Thymus (tissue), 11 donors: Measurements from ENCODE around the gene LLGL1. TPM values are rescaled to one million over a fixed set of nuclear protein-coding genes. Genes with fewer than 3 reads are reported as not detected.

Experiments used
- DNase-seq, 9 donors: peaks; one replicate each; pipeline ENCODE4 v3.0.0-alpha.2; 2013; ENCODE audit warnings: low spot score in 9 of 9, low read depth in 6 of 9, missing footprints in 1 of 9
- H3K27ac ChIP-seq, 2 donors: one replicate each; pipeline ENCODE4 v1.5.1; 2013; ENCODE audit warnings: control low read depth in 1 of 2, low read depth in 1 of 2, low read length in 1 of 2, mild to moderate bottlenecking in 1 of 2, moderate library complexity in 1 of 2
- H3K27me3 ChIP-seq, 2 donors: one replicate each; pipeline ENCODE4 v1.5.1; 2013; ENCODE audit warnings: low read length in 1 of 2; ENCODE audit not compliant: control insufficient read depth in 2 of 2, insufficient read depth in 1 of 2
- H3K36me3 ChIP-seq, 2 donors: one replicate each; pipeline ENCODE4 v1.5.1; 2013; ENCODE audit warnings: low read length in 1 of 2, mild to moderate bottlenecking in 1 of 2, moderate library complexity in 1 of 2; ENCODE audit not compliant: control insufficient read depth in 2 of 2, insufficient read depth in 2 of 2
- H3K4me1 ChIP-seq, 2 donors: one replicate each; pipeline ENCODE4 v1.5.1; 2013; ENCODE audit warnings: low read length in 2 of 2; ENCODE audit not compliant: control insufficient read depth in 2 of 2, insufficient read depth in 2 of 2
- H3K4me3 ChIP-seq, 2 donors: one replicate each; pipeline ENCODE4 v1.5.1; 2013; ENCODE audit warnings: low read length in 2 of 2, control low read depth in 1 of 2, mild to moderate bottlenecking in 1 of 2
- H3K9me3 ChIP-seq, 2 donors: one replicate each; pipeline ENCODE4 v1.5.1; 2013; ENCODE audit warnings: low read length in 1 of 2, mild to moderate bottlenecking in 1 of 2; ENCODE audit not compliant: control insufficient read depth in 2 of 2, insufficient read depth in 1 of 2
- WGBS: extraction: QIAGEN DNeasy Blood & Tissue Kit; methylation state at CpG from one replicate; pipeline ENCODE4 v1.1.7; 2013; 5-methylcytosine and 5-hydroxymethylcytosine counted together
- polyA plus RNA-seq: library from polyadenylated mRNA; stranded (reverse); fragments of 200-250 nt; gene quantifications from one replicate; pipeline ENCODE4 v1.2.3, GENCODE V29; 2013
- total RNA-seq: library from RNA; stranded (reverse); fragments of 120-200 nt; gene quantifications from one replicate; pipeline ENCODE4 v1.2.4, GENCODE V29; 2013
- donor health status: healthy.

The LLGL1 gene
- total and polyA plus RNA-seq, 2 donors, result 8.0 to 8.3 TPM

DNA sequence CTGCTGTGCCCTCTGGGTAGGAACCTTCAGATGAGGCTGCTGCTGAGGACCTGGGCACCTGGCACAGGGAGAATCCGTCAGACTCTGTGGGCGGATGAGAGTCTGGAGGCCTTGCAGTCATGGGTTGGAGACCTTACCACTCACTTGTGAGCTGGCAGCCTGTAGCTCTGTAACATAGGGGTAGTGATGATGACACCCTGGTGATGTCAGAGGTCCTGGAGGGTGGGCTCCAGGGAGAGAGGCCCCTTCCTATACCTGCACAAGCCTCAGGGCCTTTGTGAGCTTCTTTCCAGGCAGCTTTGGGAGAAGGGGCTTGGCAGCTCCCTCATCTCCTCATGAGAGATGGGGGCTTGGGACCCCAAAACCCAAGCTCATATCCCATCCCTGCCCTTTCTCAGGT lies 36.7 kb downstream of the LLGL1 start:
- peaks cover 26 to 33% of the 10 kb centered on the region in 2 donors for H3K4me1 ChIP-seq
- WGBS, result 93% methylated on average over 2 of the region's 2 CpGs

GRCh38 chr17:18262641-18263040 lies 37.2 kb downstream of the LLGL1 start:
- Histone ChIP-seq H3K27ac (no peak overlapping the region), H3K4me3 (no peak overlapping the region), H3K36me3 (peaks cover 23 to 28% of the 10 kb centered on the region in 2 donors), H3K27me3 (no peaks in the 10 kb centered on the region), H3K4me1 (peaks cover 21 to 28% of the 10 kb centered on the region in 2 donors), H3K9me3 (no peaks in the 10 kb centered on the region)
- no peak for DNase-seq
- WGBS, result 97% methylated on average over 12 of the region's 12 CpGs

More for the DNA sequence above, 36.7 kb downstream of the LLGL1 start:
- H3K36me3 ChIP-seq, result peaks cover 23 to 28% of the 10 kb centered on the region in 2 donors
- no peak overlapping the region for H3K4me3 ChIP-seq
- no peak overlapping the region for H3K27ac ChIP-seq
- no peaks in the 10 kb centered on the region for H3K27me3 ChIP-seq
- H3K9me3 ChIP-seq, result no peaks in the 10 kb centered on the region
- no peak for DNase-seq

DNA sequence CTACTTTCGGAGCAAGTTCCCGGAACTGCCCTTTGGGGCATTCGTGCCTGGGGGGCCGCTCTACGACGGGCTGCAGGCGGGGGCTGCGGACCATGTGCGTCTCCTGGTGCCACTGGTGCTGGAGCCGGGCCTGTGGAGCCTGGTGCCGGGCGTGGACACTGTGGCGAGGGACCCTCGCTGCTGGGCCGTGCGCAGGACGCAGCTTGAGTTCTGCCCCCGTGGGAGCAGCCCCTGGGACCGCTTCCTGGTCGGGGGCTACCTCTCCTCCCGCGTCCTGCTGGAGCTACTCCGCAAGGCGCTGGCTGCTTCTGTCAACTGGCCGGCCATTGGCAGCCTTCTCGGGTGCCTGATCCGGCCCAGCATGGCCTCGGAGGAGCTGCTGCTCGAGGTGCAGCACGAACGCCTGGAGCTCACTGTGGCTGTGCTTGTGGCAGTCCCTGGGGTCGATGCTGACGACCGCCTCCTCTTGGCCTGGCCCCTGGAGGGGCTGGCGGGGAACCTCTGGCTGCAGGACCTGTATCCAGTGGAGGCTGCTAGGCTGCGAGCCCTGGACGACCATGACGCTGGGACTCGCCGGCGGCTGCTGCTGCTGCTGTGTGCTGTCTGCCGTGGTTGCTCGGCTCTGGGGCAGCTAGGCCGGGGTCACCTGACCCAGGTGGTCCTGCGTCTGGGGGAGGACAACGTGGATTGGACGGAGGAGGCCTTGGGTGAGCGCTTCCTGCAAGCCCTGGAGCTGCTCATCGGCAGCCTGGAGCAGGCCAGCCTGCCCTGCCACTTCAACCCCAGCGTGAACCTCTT lies 38.6 kb downstream of the LLGL1 start:
- Histone ChIP-seq H3K36me3 (peaks cover 23 to 28% of the 10 kb centered on the region in 2 donors), H3K4me3 (no peak overlapping the region), H3K9me3 (no peaks in the 10 kb centered on the region), H3K4me1 (peaks cover 15 to 21% of the 10 kb centered on the region in 2 donors), H3K27ac (no peak overlapping the region), H3K27me3 (no peaks in the 10 kb centered on the region)
- no peak for DNase-seq
- WGBS, result 98% methylated on average over 50 of the region's 50 CpGs

- Histone ChIP-seq H3K27ac (no peak overlapping the region), H3K36me3 (peaks cover 31 to 45% of the 10 kb centered on the region in 2 donors)
Observed at GRCh38 chr17:18267366-18267765, 41.9 kb downstream of the LLGL1 start.

GRCh38 chr17:18267927-18268711 lies 42.7 kb downstream of the LLGL1 start:
- Histone ChIP-seq H3K9me3 (no peaks in the 10 kb centered on the region), H3K27me3 (no peaks in the 10 kb centered on the region), H3K4me3 (no peak overlapping the region), H3K27ac (no peak overlapping the region), H3K4me1 (no peaks in the 10 kb centered on the region), H3K36me3 (peaks cover 37 to 49% of the 10 kb centered on the region in 2 donors)
- 85% methylated on average over 14 of the region's 14 CpGs for WGBS
- no peak for DNase-seq

More at GRCh38 chr17:18267366-18267765, 41.9 kb downstream of the LLGL1 start:
- H3K9me3 ChIP-seq, result no peaks in the 10 kb centered on the region
- no peaks in the 10 kb centered on the region for H3K27me3 ChIP-seq
- no peak overlapping the region for H3K4me3 ChIP-seq
- WGBS, result 92% methylated on average over 10 of the region's 10 CpGs
- H3K4me1 ChIP-seq, result no peaks in the 10 kb centered on the region
- no peak for DNase-seq

- Histone ChIP-seq H3K27me3 (no peaks in the 10 kb centered on the region), H3K4me1 (no peaks in the 10 kb centered on the region), H3K27ac (no peak overlapping the region), H3K9me3 (no peaks in the 10 kb centered on the region), H3K4me3 (no peak overlapping the region), H3K36me3 (peaks cover 38 to 44% of the 10 kb centered on the region in 2 donors)
- 96% methylated on average over 14 of the region's 14 CpGs for WGBS
- DNase-seq, result no peak
Observed at GRCh38 chr17:18270046-18270931, 44.9 kb downstream of the LLGL1 start.

DNA sequence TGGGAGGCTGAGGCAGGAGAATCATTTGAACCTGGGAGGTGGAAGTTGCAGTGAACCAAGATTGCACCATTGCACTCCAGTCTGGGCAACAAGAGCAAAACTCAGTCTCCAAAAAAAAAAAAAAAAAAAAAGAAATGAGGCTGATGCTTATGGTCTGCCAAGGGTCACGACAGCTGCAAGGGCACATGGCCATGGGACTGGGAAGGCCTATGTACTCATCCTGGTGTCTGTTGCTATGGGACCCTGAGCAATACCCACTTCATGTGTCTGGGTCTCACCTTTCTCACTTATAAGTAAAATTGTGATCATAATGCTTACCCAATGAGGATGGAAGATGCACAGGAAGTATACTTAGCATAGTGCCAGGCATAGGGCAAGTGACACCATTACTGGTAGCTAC lies 51.6 kb downstream of the LLGL1 start:
- Histone ChIP-seq H3K27me3 (no peaks in the 10 kb centered on the region), H3K36me3 (peaks cover 78 to 79% of the 10 kb centered on the region in 2 donors), H3K9me3 (peaks cover 0 to 3% of the 10 kb centered on the region in 2 donors), H3K4me1 (no peaks in the 10 kb centered on the region), H3K4me3 (no peak overlapping the region), H3K27ac (no peak overlapping the region)
- 100% methylated on average over 1 of the region's 1 CpG for whole genome bisulfite sequencing
- DNase-seq, result no peak

DNA sequence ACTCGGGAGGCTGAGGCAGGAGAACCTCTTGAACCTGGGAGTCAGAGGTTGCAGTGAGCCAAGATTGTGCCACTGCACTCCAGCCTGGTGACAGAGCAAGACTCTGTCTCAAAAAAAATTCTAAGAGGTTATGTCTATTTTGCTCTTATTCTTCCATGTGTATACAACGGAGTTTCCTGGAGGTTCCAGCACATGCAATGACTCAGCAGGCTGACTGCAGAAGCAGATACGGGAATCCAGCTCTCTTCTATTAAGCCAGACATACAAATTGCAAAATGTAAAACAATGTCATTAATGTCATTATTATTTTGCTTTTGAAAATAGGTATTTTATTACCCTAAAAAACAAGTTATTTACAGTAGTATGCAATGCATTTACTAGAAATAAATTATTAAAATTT lies 53.4 kb downstream of the LLGL1 start:
- Histone ChIP-seq H3K27ac (no peak overlapping the region), H3K4me3 (no peak overlapping the region), H3K4me1 (no peaks in the 10 kb centered on the region), H3K36me3 (peaks cover 79 to 80% of the 10 kb centered on the region in 2 donors), H3K9me3 (peaks cover 0 to 3% of the 10 kb centered on the region in 2 donors), H3K27me3 (no peaks in the 10 kb centered on the region)
- WGBS, result 97% methylated on average over 3 of the region's 3 CpGs
- no peak for DNase-seq
